PFSK-1 (cell line): ENCODE measurements around the gene IFRD1.

ENCODE experiments used
- POLR2AphosphoS5 ChIP-seq: IDR thresholded peaks from 2 replicates; pipeline ENCODE4 v1.6.1; 2012; ENCODE audit warnings: low read depth, mild to moderate bottlenecking, control low read depth, low read length, moderate library complexity
- REST ChIP-seq, 2 experiments: IDR thresholded peaks; 2 replicates each; pipeline versions ENCODE4 v1.6.1 to v1.8.0; 2011 to 2012; ENCODE audit warnings: low read depth in 2 of 2, low read length in 2 of 2, control low read depth in 1 of 2, inconsistent platforms in 1 of 2, mild to moderate bottlenecking in 1 of 2, moderate library complexity in 1 of 2; ENCODE audit not compliant: insufficient read depth in 1 of 2
- TAF1 ChIP-seq: IDR thresholded peaks from 2 replicates; pipeline ENCODE4 v1.6.1; 2012; ENCODE audit warnings: low read length, control low read depth, borderline replicate concordance; ENCODE audit not compliant: insufficient read depth

- TF ChIP-seq REST (IDR thresholded peaks at IDR 0.05; ENCODE audit: insufficient read depth in 1 of 2, low read depth in 2 of 2, low read length in 2 of 2) = no peak
- TF ChIP-seq TAF1 = no peak
- no peak for TF ChIP-seq POLR2AphosphoS5
Measured at GRCh38 chr7:112495156-112495788, 45.0 kb downstream of the IFRD1 start.
